ELR (cell line): ENCODE measurements around the gene FAM50B.
A peak's percentile ranks its signal among the peaks of the same experiment; 100 is the strongest.
"Not testable (repeated sequence)": the region's sequence is repeated elsewhere in the genome, so short reads cannot be mapped to it uniquely, and the experiment has no call there.

ENCODE experiments used
- DNase-seq: peaks from one replicate; pipeline ENCODE4 v3.0.0-alpha.2; 2015; ENCODE audit warnings: low read depth

FAM50B gene

DNA sequence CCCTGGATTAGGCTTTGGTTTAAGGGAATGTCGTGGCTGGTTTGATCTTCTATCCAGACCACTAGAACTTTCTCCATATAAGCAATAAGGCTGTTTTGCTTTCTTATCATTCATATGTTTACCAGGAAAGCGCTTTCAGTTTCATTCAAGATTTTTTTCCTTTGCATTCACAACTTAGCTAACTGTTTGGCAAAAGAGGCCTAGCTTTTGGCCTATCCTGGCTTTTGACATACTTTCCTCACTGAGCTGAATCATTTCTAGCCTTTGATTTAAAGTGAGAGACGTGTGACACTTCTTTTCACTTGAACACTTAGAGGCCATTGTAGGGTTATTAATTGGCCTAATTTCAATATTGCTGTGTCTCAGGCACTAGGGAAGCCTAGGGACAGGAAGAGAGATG lies 1.7 kb upstream of the FAM50B start:
- DNase-seq = no peak

DNA sequence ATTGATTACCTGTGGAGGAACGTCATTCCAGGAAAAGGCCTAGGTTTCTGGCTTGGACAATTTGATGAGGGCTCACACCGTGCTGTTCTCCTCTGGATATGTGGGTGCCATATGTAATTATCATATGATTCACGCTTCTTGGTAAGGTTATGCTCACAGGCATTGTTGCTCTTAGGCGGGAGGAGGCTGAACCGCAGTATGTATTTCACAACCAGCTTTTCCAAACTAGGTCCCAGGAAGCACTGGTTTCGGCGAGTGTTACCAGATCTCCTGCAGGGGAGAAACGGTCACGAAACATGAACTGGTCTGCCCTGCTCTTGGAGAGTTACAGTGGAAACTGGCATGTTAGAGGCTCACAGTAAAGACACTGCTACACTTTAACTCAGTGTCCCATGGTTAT lies 793 bp upstream of the FAM50B start:
- DNase-seq = peak; percentile 77

GRCh38 chr6:3849681-3850450 lies 693 bp downstream of the FAM50B start:
- DNase-seq = peak; percentile 26

GRCh38 chr6:3850451-3851203 lies 1.5 kb downstream of the FAM50B start:
- no peak for DNase-seq

GRCh38 chr6:3851839-3852238 lies 2.7 kb downstream of the FAM50B start:
- DNase-seq = no peak

- DNase-seq = no peak
These were observed 3.2 kb downstream of the FAM50B start for GRCh38 chr6:3852391-3852790.

GRCh38 chr6:3855866-3856265 lies 6.7 kb downstream of the FAM50B start:
- DNase-seq = no peak

GRCh38 chr6:3856576-3856975 lies 7.4 kb downstream of the FAM50B start:
- no peak for DNase-seq

- no peak for DNase-seq
These were observed 8.6 kb downstream of the FAM50B start for GRCh38 chr6:3857468-3858456.

DNA sequence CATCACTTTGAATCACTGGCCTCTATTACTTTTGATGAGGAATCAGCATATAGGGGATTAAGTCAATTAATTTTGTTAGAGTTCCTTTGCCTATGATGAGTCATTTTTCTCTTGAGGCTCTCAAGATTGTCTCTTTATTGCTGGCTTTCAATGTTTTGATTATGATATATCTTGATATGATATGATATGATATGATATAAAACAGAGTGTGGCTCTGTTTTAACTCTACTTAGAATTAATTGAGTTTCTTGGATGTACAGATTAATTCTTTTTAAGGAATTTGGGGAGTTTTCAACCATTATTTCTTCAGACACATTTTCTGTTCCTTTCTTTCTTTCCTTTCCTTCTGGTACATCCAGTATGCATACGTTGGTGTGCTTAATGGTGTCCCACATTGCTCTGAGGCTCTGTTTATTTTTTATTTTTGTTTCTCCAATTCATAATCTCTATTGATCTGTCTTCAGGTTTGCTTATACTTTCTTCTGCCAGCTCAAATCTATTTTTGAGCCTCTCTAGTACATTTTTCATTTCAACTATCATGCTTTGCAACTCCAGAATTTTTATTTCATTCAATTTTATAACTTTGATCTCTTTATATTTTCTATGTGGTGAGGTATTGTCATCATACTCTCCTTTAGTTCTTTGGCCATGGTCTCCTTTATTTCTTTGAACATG lies 10.8 kb downstream of the FAM50B start:
- DNase-seq = no peak

DNA sequence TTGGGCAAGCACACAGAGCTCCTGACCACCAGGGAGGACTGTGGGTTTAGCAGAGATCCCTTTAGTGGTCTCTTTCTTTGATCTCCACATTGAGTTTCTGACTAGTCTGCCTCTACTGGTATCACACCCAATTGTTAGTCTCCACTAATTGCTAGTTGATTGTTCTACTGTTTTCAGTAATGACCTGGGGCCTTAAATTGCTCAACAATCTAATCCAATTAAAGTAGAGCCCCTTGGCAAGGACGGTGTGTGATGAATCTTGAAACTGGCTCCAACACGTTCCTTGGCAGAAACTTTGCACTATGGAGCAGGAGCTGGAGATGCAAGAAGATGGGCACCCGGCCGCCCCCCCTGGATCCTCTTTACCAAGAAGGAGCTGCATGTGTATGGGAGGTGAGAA lies 12.3 kb downstream of the FAM50B start:
- DNase-seq = no peak

DNA sequence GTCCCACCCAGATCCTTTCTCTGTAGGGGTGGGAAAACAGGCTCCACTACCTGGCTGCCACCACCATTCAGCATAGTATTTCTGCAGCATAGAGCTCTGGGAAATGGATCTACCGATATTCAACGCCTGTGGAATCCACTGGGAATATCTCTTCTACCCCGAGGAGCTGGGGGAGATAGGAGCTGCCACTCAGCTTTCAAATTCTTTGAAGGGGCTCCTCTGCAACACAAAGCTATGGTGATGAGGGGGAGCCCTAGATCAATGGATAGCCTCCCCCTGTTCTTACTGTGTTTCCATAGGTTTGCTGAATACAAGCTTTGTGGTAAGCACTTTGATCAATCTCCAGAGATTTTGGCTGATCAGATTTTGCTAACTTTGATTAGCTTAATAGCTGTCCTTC lies 12.9 kb downstream of the FAM50B start:
- no peak for DNase-seq

DNA sequence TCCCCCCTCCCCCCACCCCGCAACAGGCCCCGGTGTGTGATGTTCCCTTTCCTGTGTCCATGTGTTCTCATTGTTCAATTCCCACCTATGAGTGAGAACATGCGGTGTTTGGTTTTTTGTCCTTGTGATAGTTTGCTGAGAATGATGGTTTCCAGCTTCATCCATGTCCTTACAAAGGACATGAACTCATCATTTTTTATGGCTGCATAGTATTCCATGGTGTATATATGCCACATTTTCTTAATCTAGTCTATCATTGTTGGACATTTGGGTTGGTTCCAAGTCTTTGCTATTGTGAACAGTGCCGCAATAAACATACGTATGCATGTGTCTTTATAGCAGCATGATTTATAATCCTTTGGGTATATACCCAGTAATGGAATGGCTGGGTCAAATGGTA lies 14.1 kb downstream of the FAM50B start:
- DNase-seq = not testable (repeated sequence)

- no peak for DNase-seq
These were observed 16.3 kb downstream of the FAM50B start for GRCh38 chr6:3865463-3865862.

DNA sequence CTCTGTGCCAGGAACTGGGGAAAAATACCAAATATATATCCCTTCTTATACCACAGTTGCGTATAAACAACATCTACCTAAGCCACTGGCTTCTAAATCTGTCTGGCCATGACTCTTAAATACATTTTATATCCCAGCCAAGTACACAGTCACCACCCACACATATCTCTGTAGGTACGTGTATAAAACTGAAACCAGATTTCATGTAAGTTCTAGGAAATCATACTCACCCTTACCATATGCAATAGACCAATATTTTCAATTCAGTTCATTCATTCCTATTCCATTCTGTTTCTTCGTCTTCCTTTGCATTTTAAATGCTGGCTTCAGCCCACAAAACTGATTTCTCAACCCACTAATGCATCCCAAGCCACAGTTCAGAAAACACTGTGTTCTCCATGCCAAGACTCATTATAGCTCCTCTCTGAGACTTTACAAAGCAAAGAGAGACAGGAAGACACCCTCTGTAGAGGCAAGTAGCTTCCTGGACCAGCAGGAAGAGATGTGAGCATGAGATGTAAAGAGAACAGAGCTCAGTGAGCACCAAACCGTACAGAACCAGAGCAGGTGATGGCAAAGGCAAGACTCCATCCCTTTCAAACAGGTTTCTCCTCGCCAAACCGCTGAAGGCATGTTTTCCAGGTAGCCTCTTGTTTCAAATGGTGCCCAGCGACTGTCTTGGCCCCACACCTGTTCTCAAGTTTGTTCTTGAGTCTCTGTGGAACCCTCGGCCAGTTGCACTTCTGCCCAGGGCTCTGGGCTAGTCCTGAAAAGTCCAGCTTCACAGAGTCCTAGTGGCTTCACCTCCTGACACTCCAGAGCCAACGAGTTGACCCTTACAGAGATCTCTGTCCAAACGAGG lies 18.7 kb downstream of the FAM50B start:
- DNase-seq = peak; percentile 52

- no peak for DNase-seq
These were observed 19.4 kb downstream of the FAM50B start for GRCh38 chr6:3868544-3868943.

DNA sequence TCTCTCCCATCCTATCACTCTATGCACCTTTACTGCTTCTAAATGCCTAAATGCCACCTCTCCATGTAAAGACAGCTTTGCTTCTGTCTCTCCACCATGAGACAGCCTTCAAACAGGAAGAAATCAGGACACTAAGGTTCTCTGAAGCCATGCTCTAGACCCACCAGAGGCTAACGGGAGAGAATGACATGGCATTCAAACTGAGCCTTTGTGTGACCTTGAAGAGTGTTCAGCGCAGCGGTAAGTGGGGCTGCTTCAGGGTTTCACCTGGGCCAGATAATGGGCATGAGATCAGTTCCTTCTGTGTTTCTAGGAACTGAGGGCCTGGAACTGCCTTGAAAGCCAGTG lies 20.1 kb downstream of the FAM50B start:
- no peak for DNase-seq

DNA sequence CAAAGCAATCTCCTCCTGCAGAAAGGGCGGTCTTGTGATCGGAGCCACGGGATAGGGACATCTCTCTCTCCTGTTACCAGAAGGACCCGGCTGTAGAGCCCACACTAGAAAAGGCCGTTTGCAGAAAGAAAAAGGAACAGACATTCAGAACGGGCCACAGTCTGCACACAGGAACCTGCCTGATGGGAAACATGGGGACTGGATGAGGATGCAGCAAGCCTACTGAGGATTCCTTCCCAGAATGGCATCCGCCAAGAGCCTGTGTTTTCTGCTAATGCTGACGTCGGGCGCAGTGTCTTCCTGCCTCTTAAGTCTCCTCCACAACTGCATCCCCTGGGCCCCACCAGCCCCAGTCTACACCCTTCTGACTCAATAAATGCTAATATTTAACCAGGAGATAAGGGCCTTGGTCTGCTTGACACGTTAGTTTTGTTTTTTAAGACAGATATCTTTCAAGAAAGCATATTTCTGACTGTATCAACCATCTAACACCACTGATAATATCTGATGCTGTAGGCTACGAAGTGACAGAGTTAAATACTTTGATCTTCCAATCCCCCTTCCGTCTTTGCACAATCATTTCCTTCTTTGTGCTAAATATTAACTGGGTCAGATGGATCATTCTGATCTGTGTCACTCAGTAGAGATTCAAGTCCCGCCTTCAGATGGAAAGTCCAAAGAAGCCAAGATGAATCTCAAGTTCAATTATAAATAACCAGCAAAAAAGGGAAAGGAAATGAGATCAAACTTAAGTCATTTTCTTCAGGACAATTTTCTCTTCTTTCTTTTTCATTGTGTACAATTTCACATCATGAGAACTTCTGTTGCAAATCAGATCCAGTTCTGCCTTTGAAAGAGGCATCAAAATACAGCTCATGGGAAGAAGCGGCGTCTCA lies 20.7 kb downstream of the FAM50B start:
- no peak for DNase-seq

GRCh38 chr6:3870528-3870925 lies 21.4 kb downstream of the FAM50B start:
- no peak for DNase-seq

GRCh38 chr6:3871515-3871914 lies 22.3 kb downstream of the FAM50B start:
- DNase-seq = no peak
